CD14-positive monocyte (primary cell): ENCODE data around the gene ARHGEF7. TPM values are rescaled to one million over a fixed set of nuclear protein-coding genes. Genes with fewer than 3 reads are reported as not detected.

ENCODE experiments used
- DNase-seq, 3 donors: peaks; one replicate each; pipeline ENCODE4 v3.0.0-alpha.2; 2011 to 2022
- H2AFZ ChIP-seq: 2 replicates; pipeline ENCODE4 v1.6.0; 2012; ENCODE audit warnings: mild to moderate bottlenecking, low read depth, low read length, inconsistent platforms; ENCODE audit not compliant: insufficient read depth, poor library complexity, severe bottlenecking
- H3K27ac ChIP-seq, 2 donors: 1 replicate in 1 of 2; 2 replicates in 1 of 2; pipeline ENCODE4 v1.5.1; 2012 to 2013; ENCODE audit warnings: low read length in 2 of 2, control low read depth in 1 of 2, inconsistent platforms in 1 of 2, low read depth in 1 of 2, mild to moderate bottlenecking in 1 of 2
- H3K27me3 ChIP-seq, 2 donors: one replicate each; pipeline versions ENCODE4 v1.6.0 to v1.6.1; 2011 to 2013; ENCODE audit warnings: low read length in 2 of 2; ENCODE audit not compliant: control insufficient read depth in 2 of 2, insufficient read depth in 2 of 2
- H3K36me3 ChIP-seq, 2 donors: replicated peaks in 1 of 2; 1 replicate in 1 of 2; 2 replicates in 1 of 2; pipeline versions ENCODE4 v1.5.1 to v1.6.1; 2012 to 2013; ENCODE audit warnings: low read length in 2 of 2, control low read depth in 1 of 2, inconsistent platforms in 1 of 2, mild to moderate bottlenecking in 1 of 2; ENCODE audit not compliant: insufficient read depth in 2 of 2, control insufficient read depth in 1 of 2
- H3K4me1 ChIP-seq, 2 donors: 1 replicate in 1 of 2; 2 replicates in 1 of 2; pipeline versions ENCODE4 v1.5.1 to v1.6.1; 2012 to 2013; ENCODE audit warnings: low read length in 2 of 2, control low read depth in 1 of 2, inconsistent platforms in 1 of 2, mild to moderate bottlenecking in 1 of 2, moderate library complexity in 1 of 2; ENCODE audit not compliant: insufficient read depth in 2 of 2, control insufficient read depth in 1 of 2
- H3K4me2 ChIP-seq: replicated peaks from 2 replicates; pipeline ENCODE3; 2012; ENCODE audit warnings: low read length, moderate library complexity, mild to moderate bottlenecking; ENCODE audit not compliant: poor library complexity, severe bottlenecking; ENCODE audit errors: extremely low read depth
- H3K4me3 ChIP-seq, 3 experiments: fragments of 200-600 bp in 1 of 3; sonication (generic) in 1 of 3; replicated peaks in 1 of 3; 1 replicate in 2 of 3; 2 replicates in 1 of 3; pipeline ENCODE4 v1.5.1; 2011 to 2013; ENCODE audit warnings: low read length in 3 of 3, mild to moderate bottlenecking in 3 of 3, control low read depth in 2 of 3, low read depth in 2 of 3, inconsistent platforms in 1 of 3, moderate library complexity in 1 of 3
- H3K79me2 ChIP-seq: 2 replicates; pipeline ENCODE4 v1.6.0; 2012; ENCODE audit warnings: mild to moderate bottlenecking, control low read depth, inconsistent platforms, low read length, moderate library complexity; ENCODE audit not compliant: insufficient read depth
- H3K9ac ChIP-seq: 2 replicates; pipeline ENCODE4 v1.6.0; 2017; ENCODE audit warnings: low read length, mild to moderate bottlenecking; ENCODE audit not compliant: insufficient read depth, poor library complexity, severe bottlenecking
- H3K9me3 ChIP-seq, 2 donors: replicated peaks in 1 of 2; 1 replicate in 1 of 2; 2 replicates in 1 of 2; pipeline versions ENCODE4 v1.5.1 to v1.6.1; 2012 to 2013; ENCODE audit warnings: low read length in 2 of 2, control low read depth in 1 of 2; ENCODE audit not compliant: control insufficient read depth in 1 of 2, insufficient read depth in 1 of 2
- H4K20me1 ChIP-seq: 2 replicates; pipeline ENCODE4 v1.6.0; 2012; ENCODE audit warnings: mild to moderate bottlenecking, low read length, control low read depth, moderate library complexity; ENCODE audit not compliant: insufficient read depth
- H3K27ac Mint-ChIP-seq, 7 donors: one replicate each; pipeline ENCODE4 v1.8.0; 2020; ENCODE audit warnings: mild to moderate bottlenecking in 7 of 7, mixed read lengths in 7 of 7, moderate library complexity in 6 of 7, inconsistent platforms in 2 of 7
- H3K27me3 Mint-ChIP-seq, 3 donors: one replicate each; pipeline ENCODE4 v1.8.0; 2021 to 2022; ENCODE audit warnings: low read depth in 3 of 3, mild to moderate bottlenecking in 3 of 3, mixed read lengths in 3 of 3, moderate library complexity in 3 of 3, inconsistent platforms in 1 of 3
- H3K36me3 Mint-ChIP-seq, 2 donors: one replicate each; pipeline ENCODE4 v1.8.0; 2020; ENCODE audit warnings: mixed read lengths in 2 of 2, inconsistent platforms in 1 of 2, mild to moderate bottlenecking in 1 of 2
- H3K4me1 Mint-ChIP-seq: one replicate; pipeline ENCODE4 v1.8.0; 2020; ENCODE audit warnings: mild to moderate bottlenecking, mixed read lengths
- H3K4me3 Mint-ChIP-seq, 2 donors: one replicate each; pipeline ENCODE4 v1.8.0; 2020; ENCODE audit warnings: mild to moderate bottlenecking in 2 of 2, mixed read lengths in 2 of 2, moderate library complexity in 1 of 2
- H3K9me3 Mint-ChIP-seq, 7 donors: one replicate each; pipeline ENCODE4 v1.8.0; 2020 to 2022; ENCODE audit warnings: mixed read lengths in 7 of 7, mild to moderate bottlenecking in 6 of 7, moderate library complexity in 6 of 7, inconsistent platforms in 2 of 7
- WGBS: methylation state at CpG from one replicate; pipeline ENCODE4 v1.1.5; 2013; ENCODE audit warnings: missing lambda C conversion rate; ENCODE audit not compliant: insufficient coverage; 5-methylcytosine and 5-hydroxymethylcytosine counted together
- intact Hi-C, 2 donors: fragments of 100-400 bp; cut with micrococcal nuclease; formaldehyde crosslinking; loops; one replicate each; pipeline versions ENCODE4 v1.15.0 to v1.15.1; 2023
- polyA plus RNA-seq, 3 donors: library from polyadenylated mRNA; depleted of rRNA in 1 of 3; unstranded in 2 of 3; stranded (reverse) in 1 of 3; fragments of 300-500 nt in 2 of 3; fragments of >200 nt in 1 of 3; fragmentation: Illumina TruSeq in 2 of 3; gene quantifications; 1 replicate in 2 of 3; 2 replicates in 1 of 3; pipeline ENCODE4 v1.2.3, GENCODE V29; 2012 to 2021
- TF ChIP-seq, protein P1 (sequence below): fragments of 200-600 bp; IDR thresholded peaks from one replicate; pipeline ENCODE4 v1.8.0; 2022; ENCODE audit warnings: antibody characterized with exemption, mild to moderate bottlenecking

The ARHGEF7 gene
- polyA plus RNA-seq, 3 donors: 4.6 to 29.0 (median 6.1) TPM

DNA sequence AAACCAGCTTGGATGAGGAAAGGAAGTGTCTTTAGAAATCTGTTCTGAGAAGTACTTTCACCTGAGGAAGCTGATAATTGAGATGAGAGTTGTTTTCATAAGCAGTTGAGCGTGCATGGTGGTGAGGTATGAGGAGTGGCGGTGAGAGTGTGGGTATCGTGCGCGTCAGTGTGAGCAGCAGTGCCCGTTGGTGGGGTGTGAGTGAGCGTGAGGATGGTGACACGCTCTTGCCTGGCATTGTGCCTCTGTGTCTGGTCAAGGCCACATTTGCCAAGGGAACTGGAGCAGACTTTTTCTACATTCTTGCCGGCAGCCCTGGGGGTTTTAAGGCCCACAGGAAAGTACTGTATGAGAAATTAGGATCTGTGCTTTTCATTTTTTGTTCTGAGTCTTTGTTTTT is 168.9 kb downstream of the ARHGEF7 start:
- Mint-ChIP-seq H3K36me3 (peaks cover 80 to 94% of the 10 kb centered on the region in 2 donors), H3K9me3 (peaks cover 0 to 3% (median 0%) of the 10 kb centered on the region in 7 donors), H3K27ac (peak overlapping the region in 2 of 7 donors; percentile 2 to 45), H3K27me3 (peaks cover 0 to 1% (median 0%) of the 10 kb centered on the region in 3 donors), H3K4me1 (peaks cover 11% of the 10 kb centered on the region), H3K4me3 (no peak overlapping the region)
- Histone ChIP-seq H3K9me3 (no peaks in the 10 kb centered on the region), H3K4me3 (no peak overlapping the region), H2AFZ (no peak overlapping the region), H3K4me2 (no peak overlapping the region), H3K79me2 (no peaks in the 10 kb centered on the region), H3K27ac (no peak overlapping the region), H3K36me3 (peaks cover 72 to 97% of the 10 kb centered on the region in 2 donors), H4K20me1 (no peaks in the 10 kb centered on the region), H3K9ac (no peak overlapping the region), H3K27me3 (no peaks in the 10 kb centered on the region), H3K4me1 (peaks cover 4 to 8% of the 10 kb centered on the region in 2 donors)
- 96% methylated on average over 9 of the region's 9 CpGs for WGBS
- DNase-seq: no peak
- TF ChIP-seq, protein P1, sequence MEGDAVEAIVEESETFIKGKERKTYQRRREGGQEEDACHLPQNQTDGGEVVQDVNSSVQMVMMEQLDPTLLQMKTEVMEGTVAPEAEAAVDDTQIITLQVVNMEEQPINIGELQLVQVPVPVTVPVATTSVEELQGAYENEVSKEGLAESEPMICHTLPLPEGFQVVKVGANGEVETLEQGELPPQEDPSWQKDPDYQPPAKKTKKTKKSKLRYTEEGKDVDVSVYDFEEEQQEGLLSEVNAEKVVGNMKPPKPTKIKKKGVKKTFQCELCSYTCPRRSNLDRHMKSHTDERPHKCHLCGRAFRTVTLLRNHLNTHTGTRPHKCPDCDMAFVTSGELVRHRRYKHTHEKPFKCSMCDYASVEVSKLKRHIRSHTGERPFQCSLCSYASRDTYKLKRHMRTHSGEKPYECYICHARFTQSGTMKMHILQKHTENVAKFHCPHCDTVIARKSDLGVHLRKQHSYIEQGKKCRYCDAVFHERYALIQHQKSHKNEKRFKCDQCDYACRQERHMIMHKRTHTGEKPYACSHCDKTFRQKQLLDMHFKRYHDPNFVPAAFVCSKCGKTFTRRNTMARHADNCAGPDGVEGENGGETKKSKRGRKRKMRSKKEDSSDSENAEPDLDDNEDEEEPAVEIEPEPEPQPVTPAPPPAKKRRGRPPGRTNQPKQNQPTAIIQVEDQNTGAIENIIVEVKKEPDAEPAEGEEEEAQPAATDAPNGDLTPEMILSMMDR: no peak
- intact Hi-C loops: no loop called here

DNA sequence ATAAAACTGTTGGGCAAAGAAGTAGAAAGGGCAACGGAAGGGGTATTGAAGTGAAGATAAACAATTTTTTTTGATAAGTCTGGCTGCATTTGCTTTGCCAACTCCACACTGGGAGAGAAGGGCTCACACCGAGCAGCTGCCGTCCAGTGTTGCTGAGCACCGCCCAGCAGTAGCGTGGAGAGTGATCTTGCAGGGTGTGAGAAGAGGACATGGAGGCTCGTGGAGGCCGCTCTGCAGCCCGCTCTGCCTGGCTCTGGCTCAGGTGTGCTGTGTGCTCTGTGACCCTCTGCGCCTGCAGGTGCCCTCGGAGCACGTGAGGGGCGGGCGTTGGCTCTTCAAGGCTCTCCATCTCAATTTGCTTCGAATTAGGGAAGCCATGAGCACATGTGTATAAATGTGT is 169.5 kb downstream of the ARHGEF7 start:
- Mint-ChIP-seq H3K27ac (peak overlapping the region in 1 of 7 donors; percentile 2), H3K27me3 (peaks cover 0 to 1% (median 0%) of the 10 kb centered on the region in 3 donors), H3K36me3 (peaks cover 83 to 94% of the 10 kb centered on the region in 2 donors), H3K9me3 (peaks cover 0 to 3% (median 0%) of the 10 kb centered on the region in 7 donors), H3K4me1 (peaks cover 11% of the 10 kb centered on the region), H3K4me3 (no peak overlapping the region)
- Histone ChIP-seq H3K9ac (no peak overlapping the region), H3K4me2 (no peak overlapping the region), H2AFZ (no peak overlapping the region), H3K27me3 (no peaks in the 10 kb centered on the region), H3K79me2 (no peaks in the 10 kb centered on the region), H3K9me3 (no peaks in the 10 kb centered on the region), H4K20me1 (no peaks in the 10 kb centered on the region), H3K4me3 (no peak overlapping the region), H3K27ac (no peak overlapping the region), H3K36me3 (peaks cover 73 to 97% of the 10 kb centered on the region in 2 donors), H3K4me1 (peaks cover 4 to 8% of the 10 kb centered on the region in 2 donors)
- intact Hi-C loops: no loop called here
- TF ChIP-seq, protein P1: no peak
- DNase-seq: no peak
- WGBS: 98% methylated on average over 14 of the region's 14 CpGs
